Activated naive CD4-positive, alpha-beta T cell (primary cell): ENCODE measurements around the gene GPR146.

ENCODE experiments used
- DNase-seq, 4 experiments: peaks; one replicate each; lab custom pipeline; 2025; lab: John Stamatoyannopoulos, UW

Gene GPR146

GRCh38 chr7:1092806-1093501 lies 48.6 kb downstream of the GPR146 start:
- DNase-seq: no peak

DNA sequence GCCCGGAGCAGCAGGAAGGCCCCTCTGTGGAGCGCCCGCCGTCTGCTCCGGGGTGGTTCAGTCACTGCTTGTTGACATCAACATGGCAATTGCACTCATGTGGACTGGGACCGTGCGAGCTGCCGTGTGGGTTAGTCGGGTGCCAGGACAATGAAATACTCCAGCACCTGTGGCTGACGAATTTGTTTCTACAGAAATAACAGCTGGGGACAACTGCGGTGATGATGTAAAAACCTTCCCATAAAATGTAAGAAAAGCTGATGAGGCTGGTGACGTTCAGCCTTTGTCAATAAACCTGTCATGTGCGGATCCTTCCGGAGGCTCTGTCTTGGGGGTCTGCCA lies 49.1 kb downstream of the GPR146 start:
- DNase-seq: no peak

- DNase-seq: no peak
These were observed 49.7 kb downstream of the GPR146 start for GRCh38 chr7:1093916-1094508.

DNA sequence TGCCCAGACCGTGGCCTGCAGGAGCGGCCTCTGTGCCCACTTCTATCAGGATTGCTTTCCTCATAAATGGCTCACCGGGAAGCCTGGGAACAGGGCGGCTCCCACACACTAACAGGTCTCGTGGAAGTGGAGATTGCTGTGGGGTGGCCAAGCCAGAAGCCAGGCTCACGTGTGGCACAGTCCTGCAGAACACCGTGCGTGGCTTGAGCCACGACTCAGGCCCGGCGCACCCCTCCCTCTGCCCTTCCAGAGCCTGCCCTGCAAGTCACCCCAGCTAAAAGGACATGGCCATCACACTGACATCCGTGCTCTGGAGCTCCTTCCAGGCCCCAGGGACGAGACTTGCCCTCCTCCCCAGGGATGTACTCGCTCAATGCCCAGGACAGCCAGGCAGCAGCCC lies 50.5 kb downstream of the GPR146 start:
- DNase-seq: no peak

GRCh38 chr7:1095621-1096155 lies 51.3 kb downstream of the GPR146 start:
- DNase-seq: no peak

DNA sequence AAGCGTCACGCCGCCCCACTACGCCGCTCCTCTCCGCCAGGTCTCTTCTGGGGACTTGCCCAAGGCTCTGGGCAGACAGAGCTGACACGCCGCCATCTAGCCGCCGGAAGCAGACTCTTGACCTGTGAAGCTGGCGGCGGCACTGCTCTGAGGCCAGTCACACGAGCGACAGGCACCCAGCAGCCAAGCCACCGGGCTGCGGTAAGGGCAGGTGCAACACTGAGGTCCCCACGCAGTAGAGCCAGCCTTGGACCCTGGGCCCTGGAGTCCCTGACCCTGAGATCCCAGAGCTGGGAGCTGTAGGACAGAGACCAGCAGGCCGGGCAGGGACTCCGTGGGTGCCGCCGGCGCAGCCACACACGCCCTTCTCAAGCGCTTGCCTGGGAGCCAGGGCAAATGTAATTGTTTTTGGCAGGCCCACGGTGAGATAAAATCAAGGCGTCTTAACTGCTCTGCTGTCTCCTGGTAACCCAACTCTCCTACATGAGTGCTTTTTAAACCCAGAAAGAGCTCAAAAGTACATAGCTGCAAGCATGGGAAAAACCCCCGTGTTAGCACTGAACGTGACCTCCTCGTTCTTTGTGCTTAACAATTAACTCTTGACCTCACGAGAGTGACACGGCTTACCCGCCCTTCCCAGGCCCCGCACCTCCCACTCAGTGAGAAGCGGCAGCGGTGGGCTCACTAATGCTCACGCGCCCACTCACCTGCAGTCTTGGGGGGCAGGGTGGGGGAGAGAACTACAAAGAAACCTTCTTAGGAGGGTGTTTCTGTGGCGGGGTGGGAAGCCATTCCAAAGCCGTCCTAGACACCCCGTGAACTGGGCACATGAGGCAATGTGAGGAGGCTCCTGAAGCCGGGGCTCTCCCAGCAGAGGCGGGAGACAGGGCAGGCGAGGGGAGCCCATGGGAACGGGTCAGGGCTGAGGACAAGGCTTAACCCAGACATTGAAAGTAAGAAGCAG lies 52.1 kb downstream of the GPR146 start:
- DNase-seq: no peak

GRCh38 chr7:1097120-1097504 lies 52.8 kb downstream of the GPR146 start:
- DNase-seq: no peak

DNA sequence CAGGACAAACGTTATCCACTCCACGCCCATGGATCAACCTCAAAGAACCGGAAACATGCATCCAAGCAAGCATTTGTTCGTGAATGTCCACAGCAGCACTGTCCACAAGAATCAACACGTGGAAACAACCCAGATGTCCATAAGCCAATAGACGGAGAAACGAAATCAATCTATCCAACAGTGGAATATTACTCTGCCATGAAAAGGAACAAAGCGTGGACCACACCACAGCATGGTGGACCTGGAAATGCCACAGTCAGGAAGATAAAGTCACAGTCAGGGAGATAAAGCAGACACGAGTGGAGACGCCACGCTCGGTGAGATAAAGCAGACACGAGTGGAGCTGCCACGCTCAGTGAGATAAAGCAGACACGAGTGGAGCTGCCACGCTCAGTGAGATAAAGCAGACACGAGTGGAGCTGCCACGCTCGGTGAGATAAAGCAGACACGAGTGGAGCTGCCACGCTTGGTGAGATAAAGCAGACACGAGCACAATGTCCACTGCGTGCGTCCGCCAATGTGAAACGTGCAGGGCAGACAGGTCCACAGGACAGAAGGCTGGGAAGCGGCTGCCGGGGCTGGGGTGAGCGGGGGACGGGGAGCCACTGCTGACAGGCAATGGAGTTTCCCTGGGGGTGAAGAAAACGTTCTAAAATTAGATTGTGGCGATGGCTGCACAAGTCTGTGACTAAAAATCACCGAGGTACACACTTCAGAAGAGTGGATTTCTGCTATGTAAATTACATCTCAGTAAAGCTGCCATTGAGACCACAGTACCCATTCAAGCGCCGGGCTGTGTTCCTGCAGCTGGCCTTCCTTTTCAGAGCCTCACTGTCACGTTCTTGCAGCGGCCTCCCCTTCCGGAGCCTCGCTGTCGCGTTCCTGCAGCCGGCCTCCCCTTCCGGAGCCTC lies 54.2 kb downstream of the GPR146 start:
- no peak for DNase-seq

- no peak for DNase-seq
These were observed 54.8 kb downstream of the GPR146 start for GRCh38 chr7:1099154-1099542.

- no peak for DNase-seq
These were observed 55.3 kb downstream of the GPR146 start for GRCh38 chr7:1099637-1100036.

GRCh38 chr7:1100386-1100785 lies 56.0 kb downstream of the GPR146 start:
- no peak for DNase-seq

- DNase-seq: no peak
These were observed 56.7 kb downstream of the GPR146 start for GRCh38 chr7:1100834-1101562.

DNA sequence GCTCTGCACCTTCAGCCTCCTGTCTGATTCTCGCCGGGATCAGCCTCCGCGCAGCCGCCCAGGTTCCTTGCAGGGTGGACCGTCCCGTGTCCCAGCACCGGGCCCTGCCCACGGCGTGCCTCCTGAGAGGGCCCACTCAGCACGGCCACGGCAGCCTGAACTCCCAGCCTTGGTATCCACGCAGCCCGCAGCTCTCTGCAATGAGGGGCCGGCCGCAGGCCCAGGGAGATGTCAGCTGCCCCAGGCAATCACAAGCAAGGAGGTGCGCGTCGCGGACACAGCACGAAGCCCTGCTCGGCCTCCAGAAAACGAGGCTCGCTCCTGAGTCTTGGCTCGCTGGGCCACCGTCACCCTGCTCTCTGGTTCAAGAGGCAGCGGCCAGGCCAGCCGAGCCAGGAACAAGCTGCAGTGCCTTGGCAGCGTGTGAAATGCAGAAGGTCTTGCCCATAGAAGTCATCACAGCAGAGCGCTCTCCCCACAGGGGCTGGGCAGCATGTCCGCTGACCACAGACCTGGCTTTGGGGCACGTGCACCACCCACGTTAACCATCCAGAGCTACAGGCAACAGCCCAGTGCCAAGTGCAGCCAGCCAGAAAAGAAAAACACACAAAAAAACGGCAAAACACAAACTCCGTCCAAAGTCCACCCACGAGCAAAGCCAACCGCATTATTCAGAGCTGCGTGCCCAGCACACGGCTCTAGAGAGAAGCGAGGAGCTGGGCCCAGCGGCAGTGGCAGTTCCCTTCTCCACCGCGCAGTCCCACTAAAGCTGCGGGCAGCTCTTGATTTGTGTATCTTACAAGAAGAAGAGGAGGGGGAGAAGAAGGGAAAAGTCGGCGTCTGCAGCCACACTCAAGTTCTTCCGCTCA lies 57.5 kb downstream of the GPR146 start:
- DNase-seq: no peak

- no peak for DNase-seq
These were observed 58.9 kb downstream of the GPR146 start for GRCh38 chr7:1103009-1103788.

GRCh38 chr7:1103789-1104515 lies 59.6 kb downstream of the GPR146 start:
- DNase-seq: no peak

GRCh38 chr7:1104516-1105179 lies 60.3 kb downstream of the GPR146 start:
- no peak for DNase-seq

DNA sequence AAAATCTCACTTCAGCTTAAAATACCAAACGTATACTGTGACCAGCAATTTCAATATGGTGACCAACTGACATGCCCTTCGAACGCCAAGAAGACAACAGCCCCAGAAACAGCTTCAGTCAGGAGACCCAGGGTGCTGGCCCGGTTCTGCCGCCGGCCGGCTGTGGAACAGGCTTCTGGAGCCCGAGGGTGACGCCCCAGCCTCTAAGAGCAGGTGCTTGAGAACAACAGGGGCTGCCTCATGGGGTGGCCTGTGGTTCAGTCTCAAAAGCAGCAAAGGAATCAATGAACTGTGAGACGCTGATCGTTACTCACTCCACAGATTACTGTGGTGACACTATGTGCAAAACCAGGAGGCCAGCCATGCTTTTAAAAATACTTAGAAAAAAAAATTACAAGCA lies 60.8 kb downstream of the GPR146 start:
- no peak for DNase-seq
